ENCODE results near the gene KIF18B. TPM values are rescaled to one million over a fixed set of nuclear protein-coding genes. Genes with fewer than 3 reads are reported as not detected.

The KIF18B gene
- total RNA-seq, 1 experiment from 2014 or later: 58.5 TPM

GRCh38 chr17:44972953-44973352 lies 25.4 kb upstream of the KIF18B start:
- no TSS peak for BruUV-seq (replicated peaks)
- DNase-seq: peak; percentile 23 to 40
- TF ChIP-seq EZH2 (IDR thresholded peaks at IDR 0.05; ENCODE audit: low read depth): no peak
- no peak for TF ChIP-seq CTCF (conservative IDR thresholded peaks at IDR 0.05)
- no peaks in the 10 kb centered on the region for H4K20me1 ChIP-seq (ENCODE audit: insufficient read depth)
- no peaks in the 10 kb centered on the region for H3K79me2 ChIP-seq (ENCODE audit: low read depth)
- H2AFZ ChIP-seq: no peak overlapping the region
- no peaks in the 10 kb centered on the region for H3K36me3 ChIP-seq (ENCODE audit: low read depth)
- H3K4me1 ChIP-seq (replicated peaks; ENCODE audit: insufficient read depth): no peaks in the 10 kb centered on the region
- H3K4me2 ChIP-seq: no peak overlapping the region
- POLR2A ChIA-PET (ENCODE audit: unreplicated experiment): no interaction called here
- CTCF ChIA-PET: no interaction called here
- no peak overlapping the region for H3K27ac ChIP-seq
- intact Hi-C loops (cut with micrococcal nuclease; ENCODE audit: unreplicated experiment): no loop called here
- no peaks in the 10 kb centered on the region for H3K9me2 ChIP-seq (ENCODE audit: insufficient read depth)
- H3K4me3 ChIP-seq: no peak overlapping the region
- no peaks in the 10 kb centered on the region for H3K9me3 ChIP-seq (ENCODE audit: insufficient read depth, low read depth)
- peaks cover 3% of the 10 kb centered on the region; the same call in 1 of the 2 replicates for H3F3A ChIP-seq (ENCODE audit: insufficient read depth, low read depth)
- 0 out of 2 replicates have a peak, but pooled peaks cover 6% of the 10 kb centered on the region for H3K27me3 ChIP-seq (ENCODE audit: insufficient read depth, low read depth)

GRCh38 chr17:44971776-44972483 lies 24.4 kb upstream of the KIF18B start:
- H3F3A ChIP-seq (ENCODE audit: insufficient read depth, low read depth): peaks cover 3% of the 10 kb centered on the region; the same call in 1 of the 2 replicates
- TF ChIP-seq EZH2 (IDR thresholded peaks at IDR 0.05; ENCODE audit: low read depth) (no peak), CTCF (conservative IDR thresholded peaks at IDR 0.05) (no peak)
- no peak overlapping the region for H3K4me3 ChIP-seq
- no peaks in the 10 kb centered on the region for H4K20me1 ChIP-seq (ENCODE audit: insufficient read depth)
- H3K4me1 ChIP-seq (replicated peaks; ENCODE audit: insufficient read depth): no peaks in the 10 kb centered on the region
- H2AFZ ChIP-seq: no peak overlapping the region
- DNase-seq: no peak
- no peaks in the 10 kb centered on the region for H3K9me3 ChIP-seq (ENCODE audit: insufficient read depth, low read depth)
- ChIA-PET CTCF (interaction anchor here (0.5 to 0.6 kb wide), 2 partner anchors 23 to 43 kb away, joined by 3 to 5 read pairs; no protein-coding TSS in a partner anchor), POLR2A (ENCODE audit: unreplicated experiment) (interaction anchor here (0.6 kb wide), 2 partner anchors 21 to 70 kb away, joined by 3 to 4 read pairs; no protein-coding TSS in a partner anchor)
- H3K9me2 ChIP-seq (ENCODE audit: insufficient read depth): no peaks in the 10 kb centered on the region
- H3K79me2 ChIP-seq (ENCODE audit: low read depth): no peaks in the 10 kb centered on the region
- BruUV-seq (replicated peaks): no TSS peak
- no peak overlapping the region for H3K4me2 ChIP-seq
- 0 out of 2 replicates have a peak, but pooled peaks cover 6% of the 10 kb centered on the region for H3K27me3 ChIP-seq (ENCODE audit: insufficient read depth, low read depth)
- H3K27ac ChIP-seq: no peak overlapping the region
- intact Hi-C loops (cut with micrococcal nuclease; ENCODE audit: unreplicated experiment): no loop called here
- no peaks in the 10 kb centered on the region for H3K36me3 ChIP-seq (ENCODE audit: low read depth)

- POLR2A ChIA-PET (ENCODE audit: unreplicated experiment): interaction anchor here (0.6 kb wide), 1 partner anchor 178 kb away, joined by 18 read pairs; the partner anchor contains the start of gene HEXIM1
- intact Hi-C loops (cut with micrococcal nuclease; ENCODE audit: unreplicated experiment): no loop called here
- no peak overlapping the region for H3K27ac ChIP-seq
- H3K4me1 ChIP-seq (replicated peaks; ENCODE audit: insufficient read depth): no peaks in the 10 kb centered on the region
- no peaks in the 10 kb centered on the region for H4K20me1 ChIP-seq (ENCODE audit: insufficient read depth)
- no peak for TF ChIP-seq CTCF (conservative IDR thresholded peaks at IDR 0.05)
- CTCF ChIA-PET: interaction anchor here (0.6 kb wide), 1 partner anchor 50 kb away, joined by 3 read pairs; no protein-coding TSS in a partner anchor
- H3K79me2 ChIP-seq (ENCODE audit: low read depth): no peaks in the 10 kb centered on the region
- peaks cover 6% of the 10 kb centered on the region; the same call in 1 of the 2 replicates for H3F3A ChIP-seq (ENCODE audit: insufficient read depth, low read depth)
- H2AFZ ChIP-seq: no peak overlapping the region
- H3K36me3 ChIP-seq (ENCODE audit: low read depth): no peaks in the 10 kb centered on the region
- DNase-seq: no peak
- no peak overlapping the region for H3K4me2 ChIP-seq
- no peak overlapping the region for H3K4me3 ChIP-seq
- H3K9me2 ChIP-seq (ENCODE audit: insufficient read depth): no peaks in the 10 kb centered on the region
- peaks cover 17% of the 10 kb centered on the region; the same call in 1 of the 2 replicates for H3K27me3 ChIP-seq (ENCODE audit: insufficient read depth, low read depth)
- no peaks in the 10 kb centered on the region for H3K9me3 ChIP-seq (ENCODE audit: insufficient read depth, low read depth)
- no TSS peak for BruUV-seq (replicated peaks)
Measured at GRCh38 chr17:44970136-44970741, 22.7 kb upstream of the KIF18B start.
